Endothelial cell of umbilical vein (primary cell): ENCODE measurements around the gene OSBPL10. TPM values are rescaled to one million over a fixed set of nuclear protein-coding genes. Genes with fewer than 3 reads are reported as not detected.

ENCODE experiments used
- BruUV-seq: library from RNA; stranded (reverse); fragments of 400-500 nt; replicated peaks from 2 replicates; lab custom pipeline; 2021; lab: Mats Ljungman, UMichigan
- CTCF ChIA-PET: fragments of 300-600, 350-600 bp; sonication (Branson Sonifier 250); formaldehyde crosslinking; loops from one replicate; lab custom pipeline; 2021; ENCODE audit warnings: antibody characterized with exemption, inconsistent platforms; lab: Charles Lee
- POLR2A ChIA-PET: fragments of 300-600, 350-600 bp; sonication (Branson Sonifier 250); formaldehyde crosslinking; loops from one replicate; lab custom pipeline; 2021; ENCODE audit warnings: antibody characterized with exemption, inconsistent platforms; lab: Charles Lee
- DNase-seq: peaks from one replicate; pipeline ENCODE4 v3.0.0-alpha.2; 2011; ENCODE audit warnings: low read depth, low spot score
- FAIRE-seq: peaks from 2 replicates; lab custom pipeline; 2011; peaks lifted over from hg19 to GRCh38; lab: Jason Lieb, UNC
- H2AFZ ChIP-seq: 2 replicates; pipeline ENCODE4 v1.6.0; 2012; ENCODE audit warnings: low read depth, low read length, control low read depth, inconsistent platforms
- H3K27ac ChIP-seq: 2 replicates; pipeline ENCODE4 v1.5.1; 2011; ENCODE audit warnings: low read depth, mild to moderate bottlenecking, control low read depth, low read length, moderate library complexity; ENCODE audit not compliant: insufficient read depth
- H3K27me3 ChIP-seq, 2 experiments: 2 replicates each; pipeline versions ENCODE4 v1.6.0 to v1.6.1; 2011; ENCODE audit warnings: low read length in 2 of 2, mixed read lengths in 1 of 2; ENCODE audit not compliant: control insufficient read depth in 2 of 2, insufficient read depth in 2 of 2
- H3K36me3 ChIP-seq, 2 experiments: 2 replicates in 1 of 2; 3 replicates in 1 of 2; pipeline ENCODE4 v1.5.1; 2011; ENCODE audit warnings: low read length in 2 of 2, mild to moderate bottlenecking in 1 of 2, moderate library complexity in 1 of 2; ENCODE audit not compliant: control insufficient read depth in 2 of 2, insufficient read depth in 2 of 2; ENCODE audit errors: extremely low read depth in 1 of 2
- H3K4me1 ChIP-seq: 3 replicates; pipeline ENCODE4 v1.5.1; 2011; ENCODE audit warnings: mild to moderate bottlenecking, low read length; ENCODE audit not compliant: control insufficient read depth, insufficient read depth; ENCODE audit errors: extremely low read depth
- H3K4me2 ChIP-seq: 2 replicates; pipeline ENCODE4 v1.6.1; 2011; ENCODE audit warnings: low read length, control low read depth, mixed read lengths; ENCODE audit not compliant: insufficient read depth
- H3K4me3 ChIP-seq, 3 experiments: fragments of 200-600 bp in 1 of 3; sonication (generic), shearing (Covaris generic) in 1 of 3; replicated peaks in 1 of 3; 2 replicates each; pipeline ENCODE4 v1.5.1; 2011 to 2016; ENCODE audit warnings: control low read depth in 3 of 3, low read length in 3 of 3, mild to moderate bottlenecking in 2 of 3, inconsistent platforms in 1 of 3, low read depth in 1 of 3, moderate library complexity in 1 of 3; ENCODE audit not compliant: insufficient read depth in 1 of 3
- H3K79me2 ChIP-seq: 2 replicates; pipeline ENCODE4 v1.6.0; 2012; ENCODE audit warnings: low read length, inconsistent platforms; ENCODE audit not compliant: control insufficient read depth, insufficient read depth
- H3K9ac ChIP-seq: replicated peaks from 2 replicates; pipeline ENCODE3; 2011; ENCODE audit warnings: low read length, control low read depth; ENCODE audit not compliant: insufficient read depth; ENCODE audit errors: extremely low read depth
- H3K9me1 ChIP-seq: replicated peaks from 3 replicates; pipeline ENCODE4 v1.6.0; 2011; ENCODE audit warnings: mild to moderate bottlenecking, low read length; ENCODE audit not compliant: control insufficient read depth, insufficient read depth; ENCODE audit errors: extremely low read depth
- H3K9me3 ChIP-seq: replicated peaks from 2 replicates; pipeline ENCODE4 v1.5.1; 2012; ENCODE audit warnings: low read length, inconsistent platforms; ENCODE audit not compliant: control insufficient read depth, insufficient read depth
- H4K20me1 ChIP-seq: replicated peaks from 2 replicates; pipeline ENCODE3; 2011; ENCODE audit warnings: mild to moderate bottlenecking, low read length; ENCODE audit not compliant: control insufficient read depth, insufficient read depth; ENCODE audit errors: extremely low read depth
- EZH2 ChIP-seq: IDR thresholded peaks from 2 replicates; pipeline ENCODE4 v1.6.1; 2012; ENCODE audit warnings: borderline replicate concordance, low read depth, mild to moderate bottlenecking, moderate library complexity, low read length, inconsistent platforms; ENCODE audit not compliant: severe bottlenecking
- FOS ChIP-seq: IDR thresholded peaks from 2 replicates; pipeline ENCODE4 v1.6.1; 2011; ENCODE audit warnings: mild to moderate bottlenecking, low read length, moderate library complexity, borderline replicate concordance; ENCODE audit not compliant: insufficient read depth
- GATA2 ChIP-seq: IDR thresholded peaks from 2 replicates; pipeline ENCODE4 v1.7.0; 2011; ENCODE audit warnings: low read depth, mild to moderate bottlenecking, moderate library complexity, mixed read lengths, low read length; ENCODE audit not compliant: insufficient read length, insufficient read depth
- JUN ChIP-seq: IDR thresholded peaks from 2 replicates; pipeline ENCODE4 v1.6.1; 2011; ENCODE audit warnings: borderline replicate concordance, low read depth; ENCODE audit not compliant: insufficient read length, insufficient read depth
- MYC ChIP-seq: IDR thresholded peaks from one replicate; pipeline ENCODE4 v1.6.1; 2011; ENCODE audit warnings: mild to moderate bottlenecking, low read depth, low read length
- POLR2A ChIP-seq: IDR thresholded peaks from 2 replicates; pipeline ENCODE4 v1.6.1; 2012; ENCODE audit warnings: low read depth, mild to moderate bottlenecking, control low read depth, low read length
- POLR2AphosphoS5 ChIP-seq: IDR thresholded peaks from 2 replicates; pipeline ENCODE4 v1.6.1; 2012; ENCODE audit warnings: low read depth, mild to moderate bottlenecking, control low read depth, low read length, moderate library complexity; ENCODE audit not compliant: insufficient read depth
- dilution Hi-C: fragments of 300-500 bp; cut with MboI; formaldehyde crosslinking; loops from one replicate; pipeline ENCODE4 v1.15.0; 2019; ENCODE audit warnings: low sequenced_read_pairs; ENCODE audit not compliant: extremely low pct_ligation_motif_present
- intact Hi-C: fragments of 100-400 bp; cut with micrococcal nuclease; formaldehyde crosslinking; loops from one replicate; pipeline ENCODE4 v1.10.0; 2022
- polyA plus RNA-seq, 4 experiments: library from polyadenylated mRNA; depleted of rRNA in 3 of 4; stranded (reverse) in 3 of 4; unstranded in 1 of 4; fragments of >200 nt; gene quantifications; 2 replicates each; pipeline versions ENCODE4 v1.2.1 to v1.2.3, GENCODE V29; 2011 to 2012; ENCODE audit warnings: missing spikeins in 1 of 4
- total RNA-seq: library from RNA; stranded (reverse); gene quantifications from 2 replicates; pipeline ENCODE4 v1.2.3, GENCODE V29; 2021
- TF ChIP-seq, protein P1 (sequence below), 2 donors: IDR thresholded peaks; 1 replicate in 1 of 2; 2 replicates in 1 of 2; pipeline ENCODE4 v1.5.1; 2011; ENCODE audit warnings: low read length in 2 of 2, mild to moderate bottlenecking in 2 of 2, moderate library complexity in 2 of 2, control low read depth in 1 of 2, inconsistent platforms in 1 of 2, low read depth in 1 of 2; ENCODE audit not compliant: insufficient read depth in 1 of 2; ENCODE audit errors: extremely low read depth in 1 of 2
- TF ChIP-seq, protein P2 (sequence below): IDR thresholded peaks from 2 replicates; pipeline ENCODE4 v1.6.1; 2011; ENCODE audit not compliant: insufficient read depth, insufficient read length

OSBPL10 gene
- total and polyA plus RNA-seq, 2 donors (not counting 3 experiments of a cell fraction or from before 2014, with no cell fraction given): 10.8 to 47.6 TPM

DNA sequence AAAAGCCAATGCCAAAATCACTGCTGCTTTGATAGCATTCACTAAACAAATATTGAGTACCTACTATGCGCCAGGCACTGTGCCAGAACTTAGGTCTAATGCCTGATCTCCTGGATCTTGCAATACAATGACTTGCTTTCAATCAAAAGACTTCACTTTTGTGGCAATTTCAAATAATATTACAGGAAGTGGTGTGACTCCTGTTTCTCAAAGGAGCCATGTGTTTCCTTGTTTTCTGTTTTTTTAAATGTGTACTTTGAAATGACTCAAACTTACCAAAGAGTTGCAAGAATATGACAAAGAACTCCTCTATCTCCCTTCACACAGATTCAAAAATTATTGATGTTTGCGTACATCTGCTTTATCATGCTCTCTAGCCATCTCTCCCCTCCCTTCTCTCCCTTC lies 18.3 kb downstream of the OSBPL10 start:
- H3K27ac ChIP-seq: peak overlapping the region; percentile 70
- no peaks in the 10 kb centered on the region for H3K9me3 ChIP-seq
- peaks cover 48% of the 10 kb centered on the region for H3K79me2 ChIP-seq
- ChIA-PET POLR2A (interaction anchor here (0.6 kb wide), 1 partner anchor 8 kb away, joined by 3 read pairs; no protein-coding TSS in a partner anchor), CTCF (interaction anchor here (0.8 kb wide), 1 partner anchor 8 kb away, joined by 3 read pairs; no protein-coding TSS in a partner anchor)
- H4K20me1 ChIP-seq: no peaks in the 10 kb centered on the region
- intact Hi-C loops (loop anchor here (2.0 to 5.0 kb wide), 3 partner anchors 18 to 431 kb away; partner anchors contain the start of genes OSBPL10, STT3B and ZNF860), dilution Hi-C loops (no loop called here)
- no TSS peak for BruUV-seq
- H3K27me3 ChIP-seq: no peaks in the 10 kb centered on the region
- peak overlapping the region; percentile 69 for H3K4me2 ChIP-seq
- no peak overlapping the region for H3K4me3 ChIP-seq
- no peak overlapping the region for H3K9ac ChIP-seq
- DNase-seq (peak; percentile 87), FAIRE-seq (peak; percentile 78)
- H3K9me1 ChIP-seq: no peaks in the 10 kb centered on the region
- no peaks in the 10 kb centered on the region for H3K36me3 ChIP-seq
- H3K4me1 ChIP-seq: peaks cover 32% of the 10 kb centered on the region
- peak overlapping the region; percentile 62 for H2AFZ ChIP-seq
- TF ChIP-seq JUN: peak; percentile 79
- TF ChIP-seq EZH2: no peak
- no peak for TF ChIP-seq MYC
- peak; percentile 34 for TF ChIP-seq GATA2
- no peak for TF ChIP-seq POLR2A
- peak; percentile 75 for TF ChIP-seq FOS
- TF ChIP-seq, protein P1, sequence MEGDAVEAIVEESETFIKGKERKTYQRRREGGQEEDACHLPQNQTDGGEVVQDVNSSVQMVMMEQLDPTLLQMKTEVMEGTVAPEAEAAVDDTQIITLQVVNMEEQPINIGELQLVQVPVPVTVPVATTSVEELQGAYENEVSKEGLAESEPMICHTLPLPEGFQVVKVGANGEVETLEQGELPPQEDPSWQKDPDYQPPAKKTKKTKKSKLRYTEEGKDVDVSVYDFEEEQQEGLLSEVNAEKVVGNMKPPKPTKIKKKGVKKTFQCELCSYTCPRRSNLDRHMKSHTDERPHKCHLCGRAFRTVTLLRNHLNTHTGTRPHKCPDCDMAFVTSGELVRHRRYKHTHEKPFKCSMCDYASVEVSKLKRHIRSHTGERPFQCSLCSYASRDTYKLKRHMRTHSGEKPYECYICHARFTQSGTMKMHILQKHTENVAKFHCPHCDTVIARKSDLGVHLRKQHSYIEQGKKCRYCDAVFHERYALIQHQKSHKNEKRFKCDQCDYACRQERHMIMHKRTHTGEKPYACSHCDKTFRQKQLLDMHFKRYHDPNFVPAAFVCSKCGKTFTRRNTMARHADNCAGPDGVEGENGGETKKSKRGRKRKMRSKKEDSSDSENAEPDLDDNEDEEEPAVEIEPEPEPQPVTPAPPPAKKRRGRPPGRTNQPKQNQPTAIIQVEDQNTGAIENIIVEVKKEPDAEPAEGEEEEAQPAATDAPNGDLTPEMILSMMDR (IDR thresholded peaks at IDR 0.05; ENCODE audit: extremely low read depth in 1 of 2, insufficient read depth in 1 of 2, low read depth in 1 of 2, low read length in 2 of 2): no peak
- TF ChIP-seq, protein P2, sequence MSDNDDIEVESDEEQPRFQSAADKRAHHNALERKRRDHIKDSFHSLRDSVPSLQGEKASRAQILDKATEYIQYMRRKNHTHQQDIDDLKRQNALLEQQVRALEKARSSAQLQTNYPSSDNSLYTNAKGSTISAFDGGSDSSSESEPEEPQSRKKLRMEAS: peak; percentile 42
- TF ChIP-seq POLR2AphosphoS5: peak; percentile 67
